Myocyte (in vitro differentiated cells): ENCODE data around the gene DOCK7. TPM values are rescaled to one million over a fixed set of nuclear protein-coding genes. Genes with fewer than 3 reads are reported as not detected.
"Not testable (repeated sequence)": the region's sequence is repeated elsewhere in the genome, so short reads cannot be mapped to it uniquely, and the experiment has no call there.

Source experiments
- DNase-seq: peaks from one replicate; pipeline ENCODE4 v3.0.0-alpha.2; 2012; ENCODE audit warnings: low read depth
- total RNA-seq: library from RNA; depleted of rRNA; stranded (reverse); fragments of >200 nt; gene quantifications from 2 replicates; pipeline ENCODE4 v1.2.3, GENCODE V29; 2014

The DOCK7 gene
- total RNA-seq, 1 donor from 2014 or later, result 33.0 TPM

DNA sequence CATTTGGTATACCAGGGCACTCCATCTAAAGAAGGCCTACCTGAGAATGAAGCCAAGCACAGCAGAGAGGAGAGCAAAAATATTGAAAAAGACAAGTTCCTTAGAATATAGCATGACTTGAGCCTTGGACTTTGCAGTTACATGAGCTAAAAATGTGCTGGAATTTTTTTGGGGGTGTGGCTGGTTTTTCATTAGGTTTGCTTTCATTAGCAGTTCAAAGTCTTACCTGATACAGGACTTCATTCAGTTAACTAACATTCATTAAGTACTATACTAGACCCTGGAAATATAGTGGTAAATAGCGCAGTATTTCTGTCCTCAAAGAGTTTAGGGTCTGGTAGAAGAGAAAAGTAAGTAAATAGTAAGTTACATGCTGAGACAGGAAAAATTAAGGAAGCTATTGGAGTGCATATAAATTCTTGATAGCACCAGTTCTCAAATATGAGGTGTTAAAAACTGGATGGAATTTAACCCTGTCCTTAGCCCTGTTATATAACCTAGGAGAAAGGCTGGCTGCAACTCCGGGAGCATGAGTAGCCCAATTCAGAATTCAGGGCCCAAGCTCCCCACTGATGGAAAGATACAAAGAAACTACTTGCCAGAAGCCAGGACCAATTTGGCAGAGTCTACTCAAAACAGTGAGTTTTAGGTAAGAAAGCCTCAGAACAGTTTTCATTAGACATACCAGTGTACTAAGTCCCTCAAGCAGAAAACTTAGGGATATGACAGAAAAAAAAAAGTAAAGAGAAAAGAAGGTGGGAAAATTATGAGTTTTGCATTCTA lies 3.1 kb upstream of the DOCK7 start:
- no peak for DNase-seq

DNA sequence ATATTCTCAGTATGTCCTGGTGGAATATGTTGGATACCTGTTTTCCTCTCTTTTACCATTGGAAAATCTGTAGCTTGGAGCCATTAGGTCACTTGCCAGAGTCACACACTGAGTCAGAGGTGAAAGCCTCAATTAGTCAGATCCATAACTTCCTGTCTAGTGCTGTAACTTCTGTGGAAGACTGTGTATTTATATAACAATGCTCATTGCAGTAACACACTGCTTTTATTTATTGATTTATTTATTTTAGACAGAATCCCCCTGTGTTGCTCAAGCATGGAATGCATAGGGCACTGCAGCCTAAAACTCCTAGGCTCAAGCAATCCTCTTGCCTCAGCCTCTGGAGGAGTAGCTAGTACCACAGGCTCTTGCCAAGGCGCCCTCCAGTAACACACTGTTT lies 1.3 kb upstream of the DOCK7 start:
- peak; percentile 22 for DNase-seq

DNA sequence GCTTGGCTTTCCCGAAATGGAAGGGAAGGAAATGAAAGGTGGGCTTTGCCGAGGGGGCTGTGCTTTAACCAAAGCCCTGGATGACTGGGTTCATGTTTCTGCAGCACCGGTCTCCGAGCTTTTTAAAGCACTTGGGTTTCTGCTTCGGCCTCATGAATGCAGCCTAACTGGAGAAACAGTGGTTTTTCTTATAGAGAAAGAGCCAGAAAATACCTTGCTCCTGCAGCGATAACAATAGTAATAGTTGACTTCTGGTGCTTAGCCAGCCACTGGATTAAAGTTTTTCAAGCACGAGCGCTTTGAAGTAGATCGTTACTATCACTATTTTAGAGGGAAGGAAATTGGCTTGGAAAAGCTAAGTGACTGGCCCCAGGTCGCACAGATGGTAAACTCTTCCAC lies 500 bp upstream of the DOCK7 start:
- no peak for DNase-seq

DNA sequence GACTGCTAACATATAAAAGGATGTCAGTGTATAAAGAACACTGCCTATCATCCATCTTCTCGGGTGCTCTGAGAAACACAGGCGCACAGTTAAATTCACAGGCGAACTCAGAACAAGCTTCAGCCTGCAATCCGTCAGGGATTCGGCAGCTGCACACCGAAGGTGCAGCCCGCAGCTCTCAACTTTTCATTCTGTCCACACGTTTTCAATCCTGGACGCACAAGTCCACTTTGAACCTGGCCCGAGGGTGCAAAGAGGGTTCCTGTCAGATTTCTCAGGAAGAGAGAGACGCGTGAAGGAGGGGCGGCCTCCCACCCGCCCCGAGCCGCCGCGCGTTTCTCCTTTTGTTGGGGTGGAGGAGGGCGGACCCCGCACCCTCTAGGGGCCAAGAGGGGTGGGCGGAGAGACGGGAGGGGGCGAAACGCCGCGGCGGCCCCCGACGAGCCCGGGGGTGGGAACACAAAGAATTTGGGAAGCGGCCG lies 724 bp downstream of the DOCK7 start:
- peak; percentile 55 for DNase-seq

DNA sequence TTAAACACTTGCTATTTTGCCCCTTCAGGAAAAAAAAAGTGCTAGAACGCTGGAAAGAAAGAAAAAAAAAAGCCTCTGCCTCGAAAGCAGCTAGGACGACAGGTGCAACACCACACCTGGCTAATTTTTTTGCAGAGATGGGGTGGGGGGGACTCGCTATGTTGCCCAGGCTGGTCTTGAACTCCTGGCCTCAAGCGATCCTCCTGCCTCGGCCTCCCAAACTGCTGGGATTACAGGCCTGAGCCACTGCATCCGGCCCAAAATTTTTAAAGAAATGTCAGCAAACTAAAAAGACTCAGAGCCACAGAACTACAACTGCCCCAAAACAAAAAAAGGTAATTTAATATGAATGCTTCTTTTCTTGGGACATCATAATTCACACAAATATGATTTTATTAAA lies 1.4 kb downstream of the DOCK7 start:
- DNase-seq, result no peak

DNA sequence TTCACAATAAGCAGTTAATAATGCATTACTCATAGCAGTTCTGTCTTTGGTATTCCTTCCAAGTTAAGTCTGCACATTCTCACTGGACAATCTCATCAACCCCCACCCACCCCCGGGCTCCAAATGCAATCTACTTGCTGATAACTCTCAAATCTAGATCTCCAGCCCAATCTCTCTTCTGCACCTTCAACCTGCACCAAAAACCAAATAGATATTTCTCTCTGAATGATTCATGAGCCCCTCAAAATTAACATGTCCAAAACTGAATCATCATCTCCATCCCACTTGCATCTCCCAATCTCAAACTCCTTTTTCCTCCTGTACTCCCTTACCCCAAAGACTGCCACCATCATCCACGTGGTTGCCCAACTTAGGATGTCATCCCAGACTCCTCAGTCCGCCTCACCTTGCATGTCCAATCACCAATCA lies 2.7 kb downstream of the DOCK7 start:
- DNase-seq, result no peak

DNA sequence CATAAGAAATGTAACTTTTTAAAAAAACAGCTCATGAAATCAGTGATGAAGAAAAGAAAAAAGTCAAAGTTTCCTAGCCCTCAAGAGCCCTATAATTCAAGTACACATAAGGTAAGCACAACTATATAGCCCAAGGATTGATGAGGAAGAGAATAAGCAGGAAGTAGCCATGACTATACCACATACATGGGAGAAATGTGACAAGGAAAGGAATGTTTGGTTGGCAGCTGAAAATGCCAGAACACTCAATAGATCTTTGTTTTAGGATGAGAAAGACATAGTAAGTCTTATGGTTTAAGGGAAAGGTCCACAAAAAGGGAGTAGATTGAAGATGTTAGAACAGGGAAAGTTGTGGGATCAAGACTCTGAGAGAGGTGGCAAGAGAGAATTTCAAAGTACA lies 5.7 kb downstream of the DOCK7 start:
- peak; percentile 6 for DNase-seq

DNA sequence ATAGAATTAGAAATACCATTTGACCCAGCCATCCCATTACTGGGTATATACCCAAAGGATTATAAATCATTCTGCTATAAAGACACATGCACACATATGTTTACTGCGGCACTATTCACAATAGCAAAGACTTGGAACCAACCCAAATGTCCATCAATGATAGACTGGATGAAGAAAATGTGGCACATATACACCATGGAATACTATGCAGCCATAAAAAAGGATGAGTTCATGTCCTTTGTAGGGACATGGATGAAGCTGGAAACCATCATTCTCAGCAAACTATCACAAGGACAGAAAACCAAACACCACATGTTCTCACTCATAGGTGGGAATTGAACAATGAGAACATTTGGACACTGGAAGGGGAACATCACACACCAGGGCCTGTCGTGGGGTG lies 7.2 kb downstream of the DOCK7 start:
- not testable (repeated sequence) for DNase-seq

DNA sequence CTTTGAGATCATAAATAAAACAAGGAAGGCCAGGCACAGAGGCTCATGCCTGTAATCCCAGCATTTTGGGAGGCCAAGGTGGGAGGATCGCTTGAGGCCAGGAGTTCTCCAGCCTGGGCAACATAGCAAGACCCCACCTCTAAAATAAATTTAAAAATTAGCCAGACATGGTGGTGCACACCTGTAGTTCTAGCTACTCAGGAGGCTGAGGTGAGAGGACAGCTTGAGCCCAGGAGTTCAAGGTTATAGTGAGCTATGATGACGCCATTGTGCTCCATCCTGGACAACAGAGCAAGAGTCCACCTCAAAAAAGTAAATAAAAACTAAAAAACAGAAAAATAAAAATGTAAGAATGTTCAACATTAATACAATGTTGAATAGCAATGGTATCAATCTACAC lies 10.4 kb downstream of the DOCK7 start:
- not testable (repeated sequence) for DNase-seq

DNA sequence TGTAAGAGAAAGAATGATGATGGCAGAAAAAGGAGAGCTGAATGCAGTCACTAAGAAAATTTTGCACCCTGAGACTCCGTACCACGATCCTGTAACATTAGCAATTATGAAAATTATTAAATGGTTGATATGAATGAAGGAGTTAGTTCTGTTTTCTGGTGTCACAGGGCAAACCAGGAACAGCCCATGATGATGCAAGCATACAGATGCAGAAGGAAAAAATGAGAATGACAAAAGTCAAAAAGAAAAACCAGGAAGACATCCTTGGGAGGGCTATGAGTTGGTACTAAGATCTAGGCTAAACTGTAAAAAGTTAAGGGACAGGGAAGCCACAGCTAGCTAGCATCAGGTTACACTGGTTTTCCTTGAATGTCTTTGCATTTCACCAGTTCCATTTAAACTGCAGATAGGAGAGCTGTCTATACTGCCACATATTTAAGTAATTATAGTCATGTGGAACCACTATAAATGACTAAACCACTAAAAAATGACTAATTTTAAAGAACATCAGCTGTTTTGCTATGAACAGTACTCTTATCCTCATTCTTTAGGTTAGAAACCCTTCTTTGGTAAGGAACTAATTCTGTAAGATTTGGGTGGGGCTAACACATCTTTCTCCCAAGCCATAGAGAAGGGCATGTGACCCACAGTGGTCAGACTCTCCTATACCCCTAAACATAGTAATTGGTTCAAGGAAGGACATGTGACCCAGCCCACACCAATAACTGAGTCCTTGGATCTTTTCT lies 11.4 kb downstream of the DOCK7 start:
- no peak for DNase-seq

DNA sequence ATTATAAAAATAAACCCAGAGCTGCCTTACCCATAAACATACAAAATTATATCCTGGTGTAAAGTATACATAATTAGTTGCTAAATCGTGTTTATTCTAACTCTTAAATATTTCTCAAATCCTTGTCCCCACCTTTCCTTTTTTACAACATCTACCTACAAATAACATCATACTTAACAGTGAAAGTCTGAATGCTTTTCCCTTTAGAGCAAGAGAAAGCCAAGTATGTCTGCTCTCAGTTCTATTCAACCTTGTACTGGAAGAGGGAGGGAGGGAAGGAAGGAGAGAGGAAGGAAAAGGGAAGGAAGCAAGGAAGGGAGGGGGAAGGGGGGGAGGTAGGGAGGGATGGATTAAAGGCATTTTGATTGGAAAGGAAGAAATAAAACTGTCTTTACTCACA lies 14.6 kb downstream of the DOCK7 start:
- DNase-seq, result no peak

DNA sequence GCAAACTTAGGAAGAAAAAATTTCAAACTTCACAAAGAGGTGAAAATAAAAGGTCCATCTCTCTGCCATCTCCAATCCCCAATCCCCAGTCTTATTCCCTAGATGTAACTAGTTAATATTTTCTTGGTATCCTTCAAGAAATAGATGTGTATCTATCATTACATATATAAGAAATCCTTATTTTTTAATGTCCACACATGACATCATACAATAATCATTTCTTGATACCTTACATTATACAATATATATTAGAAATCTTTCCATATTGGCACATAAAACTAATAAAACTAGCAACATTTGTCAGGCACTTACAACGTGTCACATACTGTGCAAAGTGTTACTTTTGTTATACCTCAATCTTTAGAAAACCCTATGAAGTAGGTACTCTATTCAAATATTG lies 16.2 kb downstream of the DOCK7 start:
- no peak for DNase-seq

DNA sequence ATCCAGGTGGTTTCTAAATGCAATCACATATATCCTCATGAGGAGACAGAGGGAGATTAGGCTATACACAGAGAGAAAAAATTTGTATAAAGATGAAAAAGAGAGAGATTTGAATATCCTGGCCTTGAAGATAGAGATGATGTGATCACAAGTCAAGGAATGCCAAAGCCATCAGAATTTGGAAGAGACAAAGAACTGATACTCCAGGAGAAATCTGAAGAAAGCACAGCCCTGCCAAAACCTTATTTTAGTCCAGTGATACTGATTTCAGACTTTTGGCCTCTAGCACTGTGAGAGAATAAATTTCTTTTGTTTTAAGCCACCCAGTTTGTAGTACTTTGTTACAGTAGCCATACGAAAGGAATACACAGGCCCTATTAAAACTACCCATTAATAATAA lies 33.4 kb downstream of the DOCK7 start:
- no peak for DNase-seq

DNA sequence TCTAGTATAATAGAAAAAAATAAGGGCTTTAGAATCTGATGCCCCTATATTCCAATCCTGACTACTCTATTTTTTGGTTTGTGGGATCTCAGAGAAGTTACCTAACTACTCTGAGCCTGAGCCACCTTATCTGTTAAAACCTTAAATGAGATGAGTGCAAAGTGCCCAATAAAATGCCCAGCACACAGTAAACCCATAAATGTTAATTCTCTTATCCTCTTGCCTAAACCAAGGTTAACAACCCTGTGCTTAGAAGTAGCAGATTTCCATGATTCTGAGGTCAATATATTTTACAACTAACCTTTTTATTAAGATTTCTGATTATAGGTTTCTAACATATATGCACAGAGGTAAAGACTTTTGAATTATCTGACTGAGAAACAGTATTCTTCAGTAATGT lies 35.8 kb downstream of the DOCK7 start:
- no peak for DNase-seq

DNA sequence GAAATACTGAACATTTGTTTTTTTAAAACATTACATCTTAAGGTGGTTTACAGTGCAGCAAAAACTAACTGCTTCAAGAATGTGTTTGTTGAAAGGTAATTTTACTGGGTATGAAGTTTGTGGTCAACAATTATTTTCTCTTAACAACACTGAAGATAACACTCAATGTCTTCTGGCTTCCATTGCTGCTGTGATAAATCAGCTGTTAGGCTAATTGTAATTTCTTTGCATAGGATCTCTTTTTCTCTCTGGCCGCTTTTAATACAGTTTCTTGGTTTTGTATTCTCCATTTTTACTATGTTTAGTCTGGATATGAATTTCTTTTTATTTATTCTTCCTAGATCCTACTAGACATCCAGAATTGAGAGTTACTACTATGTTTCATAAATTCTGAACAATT lies 44.9 kb downstream of the DOCK7 start:
- no peak for DNase-seq

DNA sequence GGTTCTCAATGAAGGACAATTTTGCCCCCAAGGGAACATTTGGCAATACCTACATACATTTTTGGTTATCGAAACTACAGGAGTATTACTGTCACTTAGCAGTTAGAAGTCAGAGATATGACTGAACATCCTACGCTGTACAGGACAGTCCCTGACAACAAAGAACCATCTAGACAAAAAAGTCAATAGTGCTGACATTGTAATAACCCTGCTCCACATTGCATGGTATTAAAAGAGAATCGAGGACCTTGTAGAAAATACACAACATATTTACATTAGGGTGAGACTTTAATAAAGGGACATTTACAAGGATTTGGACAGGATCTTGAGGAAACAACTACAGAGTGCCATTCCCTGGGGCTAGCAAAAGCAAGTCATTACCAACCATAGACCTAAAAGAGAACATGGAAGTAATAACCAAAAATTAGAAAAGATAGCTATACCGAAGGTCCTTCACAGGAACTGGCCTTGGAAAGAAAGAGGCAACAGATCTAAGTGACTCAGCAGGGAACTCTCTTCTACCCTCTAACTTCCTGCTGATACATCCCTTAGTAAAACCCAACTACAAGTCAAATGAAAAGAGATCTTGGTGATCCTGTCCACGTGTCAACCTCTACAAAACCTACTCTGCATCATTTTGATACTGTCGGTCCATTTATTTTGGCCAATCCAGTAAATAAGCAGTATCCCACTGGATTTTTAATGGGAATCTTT lies 50.6 kb downstream of the DOCK7 start:
- DNase-seq, result no peak

DNA sequence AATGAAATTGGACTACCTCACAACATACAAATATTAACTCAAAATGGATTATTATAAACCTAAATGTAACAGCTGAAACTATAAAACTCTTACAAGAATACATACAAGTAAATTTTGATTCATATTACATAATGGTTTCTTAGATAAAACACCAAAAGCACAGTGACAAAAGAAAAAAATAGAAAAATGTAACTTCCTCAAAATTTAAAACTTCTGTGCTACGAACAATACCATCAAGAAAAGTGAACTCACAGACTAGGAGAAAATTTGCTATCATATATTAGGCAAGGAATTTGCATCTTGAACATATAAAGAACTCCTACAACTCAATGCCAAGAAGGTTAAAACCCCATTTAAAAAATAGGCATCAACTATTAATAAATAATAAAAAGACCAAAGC lies 59.7 kb downstream of the DOCK7 start:
- DNase-seq, result no peak

DNA sequence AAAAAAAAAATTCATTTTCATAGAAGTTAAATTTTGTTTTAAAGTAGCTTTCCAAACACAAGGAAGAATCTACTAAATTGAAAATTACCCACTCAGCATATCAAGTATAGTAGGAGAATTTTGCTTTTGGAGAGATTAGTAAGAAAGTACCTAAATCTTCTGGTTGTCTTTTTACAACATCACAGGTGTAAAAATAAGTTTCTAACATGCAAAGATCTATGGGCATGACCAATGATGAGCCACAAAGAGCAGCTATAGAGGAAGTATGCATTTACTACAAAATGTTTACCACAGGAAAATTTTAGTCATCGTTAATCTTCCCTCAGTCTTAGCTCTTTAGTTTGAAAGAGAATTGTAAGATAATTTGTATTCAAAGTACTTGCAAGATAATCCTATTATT lies 62.8 kb downstream of the DOCK7 start:
- no peak for DNase-seq

DNA sequence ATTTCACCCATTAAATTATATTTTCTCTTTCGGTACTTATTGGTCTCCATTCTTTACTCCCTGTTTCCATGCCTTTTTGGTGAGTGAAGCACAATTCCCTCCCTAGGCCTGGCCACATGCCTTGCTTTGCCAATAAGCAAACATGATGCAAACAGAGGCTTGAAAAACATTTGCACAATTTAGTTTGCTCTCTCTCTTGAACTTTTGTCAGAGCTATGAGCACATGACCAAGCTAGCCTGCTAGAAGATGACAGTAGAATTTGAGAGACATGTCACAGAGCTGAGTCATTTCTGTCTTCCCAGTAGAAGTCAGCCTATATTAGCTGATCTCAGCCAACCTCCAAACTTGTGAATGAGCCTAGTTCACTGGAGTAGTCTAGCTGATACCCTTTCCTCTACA lies 66.3 kb downstream of the DOCK7 start:
- peak; percentile 83 for DNase-seq

DNA sequence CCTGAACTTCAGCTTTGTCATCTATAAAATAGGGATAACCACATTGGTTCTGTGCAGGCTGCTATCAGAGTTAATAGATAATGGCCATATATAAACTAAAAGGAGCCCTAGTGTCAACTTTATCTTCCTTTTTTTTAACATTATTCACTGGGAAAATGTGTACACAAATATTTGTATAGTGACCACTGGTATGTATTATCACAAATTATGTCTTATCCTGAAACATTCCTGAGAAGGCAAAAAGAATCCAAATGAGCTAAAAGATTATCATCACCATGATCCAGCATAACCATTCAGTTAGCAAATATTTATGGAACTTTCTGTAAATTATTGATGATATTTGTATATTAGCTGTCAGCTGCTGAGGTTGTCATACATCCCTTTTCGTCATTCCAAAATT lies 74.3 kb downstream of the DOCK7 start:
- no peak for DNase-seq

DNA sequence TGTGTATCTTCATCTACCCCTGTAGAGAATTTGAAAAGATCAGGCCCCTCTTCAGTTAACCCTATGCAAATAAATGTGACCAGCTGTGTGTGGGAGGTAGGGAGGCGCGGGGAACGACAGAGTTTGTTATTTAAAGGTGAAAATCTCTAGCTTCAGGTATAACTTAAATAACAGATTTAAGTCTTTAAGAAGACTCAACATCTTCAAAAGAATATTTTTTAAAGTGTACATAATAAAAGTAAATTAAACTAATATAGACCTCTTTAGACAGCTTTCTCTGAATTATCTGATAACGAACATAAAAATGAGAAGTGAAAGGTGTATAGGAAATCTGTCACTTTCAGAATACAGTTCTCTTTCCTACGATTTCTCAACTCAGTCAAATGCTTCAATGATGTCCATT lies 74.9 kb downstream of the DOCK7 start:
- DNase-seq, result no peak

DNA sequence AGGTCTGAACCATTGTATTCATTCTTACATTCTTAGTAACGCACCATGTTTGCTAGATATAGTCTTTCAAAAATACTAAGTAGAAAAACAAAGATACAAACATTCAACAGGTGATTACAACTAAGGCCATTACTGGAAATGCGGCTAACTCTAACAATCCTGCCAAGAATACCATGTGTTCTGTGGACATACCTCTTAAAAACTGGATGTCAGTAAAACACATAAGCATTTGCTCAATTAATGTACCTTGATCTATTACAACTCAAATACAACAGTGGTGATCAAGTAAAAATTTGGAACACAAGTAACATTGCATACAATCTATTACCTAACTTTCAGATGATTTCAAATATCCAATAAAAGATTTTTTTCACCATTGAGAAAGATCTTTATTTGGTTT lies 75.4 kb downstream of the DOCK7 start:
- no peak for DNase-seq
